ENCODE data around the gene KIAA0319L.

DNA sequence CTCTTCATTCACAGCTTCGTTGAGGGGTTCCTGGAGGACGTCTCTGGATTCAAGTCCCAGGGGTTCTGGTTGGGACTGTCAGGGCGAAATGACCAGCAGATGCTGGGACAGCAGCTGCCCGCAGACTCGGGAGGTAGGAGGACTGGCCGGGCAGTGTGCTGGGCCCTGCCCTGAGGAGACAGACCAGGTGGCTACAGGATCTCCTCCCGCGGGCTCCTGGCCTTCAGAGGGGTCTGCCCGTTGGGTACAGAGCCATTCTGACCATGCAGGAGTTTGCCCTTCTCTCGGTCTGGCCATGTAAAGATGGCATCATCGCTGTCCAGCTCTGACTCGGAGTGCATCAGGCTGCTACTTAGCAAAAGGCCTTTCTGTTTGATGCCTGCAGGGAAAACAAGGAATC, 122.5 kb downstream of the KIAA0319L start:
- TF ChIP-seq, protein P1, sequence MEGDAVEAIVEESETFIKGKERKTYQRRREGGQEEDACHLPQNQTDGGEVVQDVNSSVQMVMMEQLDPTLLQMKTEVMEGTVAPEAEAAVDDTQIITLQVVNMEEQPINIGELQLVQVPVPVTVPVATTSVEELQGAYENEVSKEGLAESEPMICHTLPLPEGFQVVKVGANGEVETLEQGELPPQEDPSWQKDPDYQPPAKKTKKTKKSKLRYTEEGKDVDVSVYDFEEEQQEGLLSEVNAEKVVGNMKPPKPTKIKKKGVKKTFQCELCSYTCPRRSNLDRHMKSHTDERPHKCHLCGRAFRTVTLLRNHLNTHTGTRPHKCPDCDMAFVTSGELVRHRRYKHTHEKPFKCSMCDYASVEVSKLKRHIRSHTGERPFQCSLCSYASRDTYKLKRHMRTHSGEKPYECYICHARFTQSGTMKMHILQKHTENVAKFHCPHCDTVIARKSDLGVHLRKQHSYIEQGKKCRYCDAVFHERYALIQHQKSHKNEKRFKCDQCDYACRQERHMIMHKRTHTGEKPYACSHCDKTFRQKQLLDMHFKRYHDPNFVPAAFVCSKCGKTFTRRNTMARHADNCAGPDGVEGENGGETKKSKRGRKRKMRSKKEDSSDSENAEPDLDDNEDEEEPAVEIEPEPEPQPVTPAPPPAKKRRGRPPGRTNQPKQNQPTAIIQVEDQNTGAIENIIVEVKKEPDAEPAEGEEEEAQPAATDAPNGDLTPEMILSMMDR (IDR thresholded peaks at IDR 0.05) = no peak
- TF ChIP-seq POLR2A (IDR thresholded peaks at IDR 0.05) = no peak

Data from uterus (tissue), 2 donors.